Stimulated activated CD8-positive, alpha-beta memory T cell treated with anti-CD3 and anti-CD28 coated beads, Interleukin-12 subunit alpha, Interleukin-12 subunit beta, amount 100 ng/mL, for 1 hour (primary cell): ENCODE data around the gene SMG1.
A peak's percentile ranks its signal among the peaks of the same experiment; 100 is the strongest.
"Not testable (repeated sequence)": the region's sequence is repeated elsewhere in the genome, so short reads cannot be mapped to it uniquely, and the experiment has no call there.

Source experiments
- DNase-seq: peaks from one replicate; pipeline ENCODE4 v3.0.0-alpha.2; 2020; ENCODE audit warnings: low read depth

The SMG1 gene

DNA sequence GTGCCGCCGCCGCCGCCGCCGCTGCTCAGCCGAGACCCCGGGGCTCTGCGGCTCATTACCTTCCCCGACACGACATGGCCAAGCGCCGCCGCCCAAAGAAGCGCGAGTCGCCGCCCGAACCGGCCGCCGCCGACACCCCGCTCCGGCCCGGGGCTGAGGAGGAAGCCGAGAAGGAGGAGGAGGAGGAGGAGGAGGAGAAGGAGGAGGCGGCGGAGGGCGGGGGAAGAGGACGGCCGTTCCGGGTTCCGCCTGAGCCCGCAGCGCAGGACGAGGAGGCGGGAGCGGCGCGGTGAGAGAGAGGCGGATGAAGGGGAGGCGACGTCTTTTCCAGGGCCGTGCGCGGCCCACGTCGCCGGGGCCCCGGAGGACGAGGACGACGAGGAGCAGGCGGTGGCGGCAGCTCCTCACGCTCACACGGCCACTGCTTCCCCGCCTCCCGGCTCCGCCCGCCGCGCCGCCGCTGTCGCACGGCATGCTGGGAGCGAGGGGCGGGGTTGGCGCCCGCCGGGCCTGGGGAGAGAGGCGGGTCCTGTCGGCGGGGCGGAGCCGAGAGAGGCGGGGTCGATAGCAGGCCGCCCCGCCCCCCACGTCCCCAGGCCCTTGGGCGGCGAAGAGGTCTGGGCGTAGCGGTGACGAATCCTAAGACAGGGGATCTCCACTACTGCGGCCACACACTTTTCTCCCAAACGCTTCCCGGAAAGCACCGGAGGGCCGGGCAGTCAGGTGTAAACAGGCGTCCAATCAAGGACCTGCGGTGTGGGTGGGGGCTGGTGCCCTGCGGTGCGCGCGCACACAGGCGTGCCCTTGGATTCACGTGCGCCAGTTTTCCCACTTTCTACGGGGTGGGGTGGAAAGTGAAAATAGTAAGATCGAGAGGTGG lies at the start of gene SMG1:
SMG1 (minus strand) TSS at position 423 of the 880 bp plus-strand sequence; CDS start at position 56, 367 bp downstream.
- peak; percentile 81 for DNase-seq

- DNase-seq: no peak
Measured at GRCh38 chr16:18975109-18975508, 48.9 kb upstream of the SMG1 start.

GRCh38 chr16:18969855-18970240 lies 43.6 kb upstream of the SMG1 start:
- DNase-seq: no peak

DNA sequence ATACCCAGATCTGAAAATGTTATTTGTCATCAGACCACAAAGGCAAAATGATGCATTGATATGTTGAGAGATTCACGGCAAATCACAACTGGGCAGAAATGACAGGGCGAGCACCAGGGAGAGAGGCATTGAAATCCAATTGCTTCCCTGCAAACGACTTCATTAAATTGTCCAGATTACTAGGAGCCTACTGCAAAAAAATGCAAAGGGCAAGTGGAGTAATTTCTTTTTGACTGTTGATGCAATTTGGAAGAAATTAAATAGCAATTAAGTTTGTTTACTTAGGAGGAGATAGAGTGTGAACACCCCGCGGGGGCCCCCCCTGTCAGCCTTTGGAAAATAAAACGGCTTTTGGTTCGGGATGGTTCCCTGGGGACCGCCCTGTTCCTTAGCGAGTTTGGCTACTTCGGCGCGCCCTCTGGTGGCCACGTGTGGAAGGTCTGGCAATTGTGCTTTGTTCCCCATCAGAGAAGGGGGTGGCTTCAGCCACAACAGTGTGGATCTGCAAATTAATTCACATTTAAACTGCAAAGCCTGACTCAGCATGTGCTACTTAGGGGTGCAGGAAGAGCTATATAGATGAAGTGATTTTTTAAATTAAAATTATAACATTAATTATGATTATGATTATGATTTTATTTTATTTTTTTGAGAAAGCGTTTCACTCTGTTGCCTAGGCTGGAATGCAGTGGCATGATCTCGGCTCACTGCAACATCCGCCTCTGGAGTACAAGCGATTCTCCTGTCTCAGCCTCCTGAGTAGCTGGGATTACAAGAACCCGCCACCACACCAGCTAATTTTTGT lies 43.0 kb upstream of the SMG1 start:
- peak; percentile 74 for DNase-seq

DNA sequence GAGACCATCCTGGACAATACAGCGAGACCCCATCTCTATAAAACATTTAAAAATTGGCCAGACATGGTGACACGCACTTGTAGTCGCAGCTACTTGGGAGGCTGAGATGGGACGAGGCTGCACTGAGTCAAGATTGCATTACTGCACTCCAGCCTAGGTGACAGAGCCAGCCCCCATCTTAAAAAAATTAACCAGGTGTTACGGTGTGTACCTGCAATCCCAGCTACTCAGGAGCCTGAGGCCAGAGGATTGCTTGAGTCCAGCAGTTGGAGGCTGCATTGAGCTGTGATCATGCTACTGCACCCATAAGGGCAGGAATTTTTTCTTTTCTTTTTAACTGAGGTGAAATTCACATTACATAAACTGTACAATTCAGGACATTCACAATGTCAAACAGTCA lies 40.6 kb upstream of the SMG1 start:
- no peak for DNase-seq

DNA sequence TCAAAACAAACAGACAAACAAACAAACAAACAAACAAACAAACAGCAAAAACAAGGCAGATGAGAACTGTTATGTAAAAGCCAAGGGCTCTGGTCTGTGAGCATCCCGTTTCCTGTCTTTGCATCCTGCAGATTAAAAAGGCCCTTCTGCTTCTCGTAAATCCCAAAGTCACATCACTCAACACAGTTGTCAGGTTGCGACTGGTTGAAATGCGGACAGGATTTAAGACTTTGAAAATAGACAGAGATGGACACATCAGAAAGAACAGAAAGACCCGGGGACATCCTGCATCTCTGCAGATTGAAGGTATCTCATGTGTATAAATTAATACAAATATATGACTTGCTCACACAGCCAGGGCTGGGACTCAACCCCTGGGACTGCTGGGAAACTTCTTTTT lies 39.3 kb upstream of the SMG1 start:
- DNase-seq: no peak

GRCh38 chr16:18959031-18959505 lies 32.9 kb upstream of the SMG1 start:
- DNase-seq: no peak

DNA sequence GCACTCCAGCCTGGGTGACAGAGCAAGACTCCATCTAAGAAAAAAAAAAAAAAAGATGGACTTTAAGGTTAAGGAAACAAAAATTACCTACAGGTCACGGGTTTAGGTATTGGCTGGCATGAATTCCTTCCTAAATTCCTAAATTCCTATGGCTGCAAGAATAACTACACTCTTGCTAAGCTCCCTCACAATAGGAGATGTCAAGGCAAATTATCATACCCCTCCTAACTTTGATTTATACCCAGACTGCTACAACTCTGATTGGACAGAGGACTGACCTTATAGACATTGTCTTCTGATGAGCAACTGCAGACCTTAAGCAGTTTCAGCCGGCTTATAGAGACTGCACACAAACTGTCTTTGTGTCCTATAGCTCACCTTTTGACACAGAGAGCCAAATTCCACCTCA lies 32.4 kb upstream of the SMG1 start:
- DNase-seq: no peak

- DNase-seq: not testable (repeated sequence)
Measured at GRCh38 chr16:18956658-18957241, 30.5 kb upstream of the SMG1 start.

GRCh38 chr16:18955874-18956580 lies 29.8 kb upstream of the SMG1 start:
- DNase-seq: peak; percentile 4

- no peak for DNase-seq
Measured at GRCh38 chr16:18953547-18953946, 27.3 kb upstream of the SMG1 start.

- no peak for DNase-seq
Measured at GRCh38 chr16:18950469-18951185, 24.4 kb upstream of the SMG1 start.

DNA sequence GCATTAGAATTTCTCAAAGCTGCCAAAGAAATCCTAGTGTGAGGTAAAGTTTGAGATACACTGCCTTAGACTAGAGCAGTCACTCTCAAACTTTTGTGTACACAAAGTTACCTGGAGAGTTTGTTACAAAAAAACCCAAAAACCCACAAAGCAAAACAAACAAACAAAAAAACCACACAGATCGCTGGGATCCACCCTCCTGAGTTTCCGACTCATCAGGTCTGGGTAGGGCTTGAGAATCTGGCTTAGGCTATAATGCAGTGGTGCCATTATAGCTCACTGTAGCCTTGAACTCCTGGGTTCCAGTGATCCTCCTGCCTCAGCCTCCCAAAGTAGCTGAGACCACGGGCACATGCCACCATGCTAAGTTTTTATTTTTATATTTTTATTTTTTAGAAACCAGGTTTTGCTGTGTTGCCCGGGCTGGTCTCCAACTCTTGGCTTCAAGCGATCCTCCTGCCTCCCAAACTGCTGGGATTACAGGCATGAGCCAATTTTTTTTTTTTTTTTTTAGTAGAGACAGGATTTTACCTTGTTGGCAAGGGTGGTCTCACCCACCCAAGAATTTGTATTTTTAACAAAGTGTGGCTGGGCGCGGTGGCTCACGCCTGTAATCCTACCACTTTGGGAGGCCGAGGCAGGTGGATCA lies 22.3 kb upstream of the SMG1 start:
- DNase-seq: no peak

DNA sequence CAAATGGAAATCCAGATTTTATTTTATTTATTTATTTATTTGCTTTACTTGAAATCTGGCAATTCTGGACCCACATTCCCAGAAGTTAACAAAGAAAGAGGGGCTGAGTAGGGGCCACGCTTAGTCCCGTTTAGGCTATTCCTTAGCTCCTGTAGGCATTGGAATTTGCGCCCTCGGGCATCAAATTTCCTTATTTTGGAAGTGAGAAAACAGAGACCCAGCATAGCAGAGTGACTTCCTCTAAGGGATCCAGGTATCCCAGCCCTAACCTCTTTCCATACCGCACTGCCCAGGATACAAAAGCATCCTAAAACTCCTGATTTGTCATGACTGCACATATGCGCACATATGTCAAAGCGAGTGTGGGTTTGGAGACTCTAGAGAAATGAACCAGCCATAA lies 19.0 kb upstream of the SMG1 start:
- no peak for DNase-seq

- no peak for DNase-seq
Measured at GRCh38 chr16:18943414-18943813, 17.2 kb upstream of the SMG1 start.

DNA sequence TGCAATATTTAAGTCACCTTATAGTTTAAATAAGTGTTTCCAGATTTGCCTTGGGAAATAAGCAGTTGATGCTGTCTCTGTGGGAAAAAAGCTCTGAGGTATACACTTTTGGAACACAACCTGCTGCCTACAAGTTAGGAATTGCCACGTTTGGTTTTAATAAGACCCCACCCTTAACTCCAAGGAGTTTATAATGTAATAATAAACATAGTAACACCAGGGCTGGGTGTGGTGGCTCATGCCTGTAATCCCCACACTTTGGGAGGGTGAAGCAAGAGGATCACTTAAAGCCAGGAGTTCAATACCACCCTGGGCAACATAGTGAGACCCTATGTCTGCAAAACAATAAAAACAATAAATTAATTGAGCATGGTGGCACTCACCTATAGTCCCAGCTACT lies 15.9 kb upstream of the SMG1 start:
- DNase-seq: no peak

- DNase-seq: no peak
Measured at GRCh38 chr16:18941471-18941870, 15.3 kb upstream of the SMG1 start.

DNA sequence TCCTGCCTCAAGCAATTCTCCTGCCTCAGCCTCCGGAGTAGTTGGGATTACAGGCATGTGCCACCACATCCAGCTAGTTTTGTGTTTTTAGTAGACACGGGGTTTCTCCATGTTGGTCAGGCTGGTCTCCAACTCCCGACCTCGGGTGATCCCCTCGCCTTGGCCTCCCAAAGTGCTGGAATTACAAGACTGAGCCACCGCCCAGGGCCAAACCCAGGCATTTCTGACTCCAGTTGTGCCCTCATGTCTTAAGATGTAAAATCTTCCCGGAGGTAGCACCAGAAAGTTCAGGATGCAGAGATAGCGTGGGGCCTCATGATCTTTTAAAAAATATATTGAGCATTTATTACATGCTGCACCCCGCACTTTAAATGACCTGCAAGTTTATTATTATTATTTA lies 12.8 kb upstream of the SMG1 start:
- no peak for DNase-seq

- DNase-seq: no peak
Measured at GRCh38 chr16:18937390-18937789, 11.2 kb upstream of the SMG1 start.

DNA sequence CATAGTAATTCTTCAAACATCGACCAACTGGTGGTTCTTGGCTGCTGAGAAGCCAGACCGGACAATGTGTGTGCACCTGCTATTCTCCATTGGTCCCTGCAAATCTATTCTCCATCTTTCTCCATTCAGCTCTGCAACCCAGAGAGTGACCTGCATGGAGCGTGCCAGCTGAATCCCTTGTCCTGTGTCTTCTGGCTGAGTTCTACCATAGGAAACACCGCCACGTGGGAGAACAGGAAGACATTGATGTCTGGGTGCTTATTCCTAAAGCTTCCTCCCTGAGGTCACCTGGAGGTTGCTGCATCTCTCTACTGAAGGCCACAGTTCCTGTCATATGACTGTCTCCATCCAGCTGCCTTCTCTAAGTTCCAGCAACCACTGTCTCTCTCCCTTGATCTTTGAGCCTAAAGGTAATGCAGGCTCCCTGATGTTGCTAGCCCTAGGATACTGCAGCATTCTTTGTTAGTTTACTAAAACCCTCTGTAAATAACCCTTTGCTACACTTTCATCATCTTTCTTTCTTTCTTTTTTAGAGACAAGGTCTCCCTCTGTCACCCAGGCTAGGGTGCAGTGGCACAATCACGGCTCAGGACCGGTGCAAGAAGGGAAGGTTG lies 10.6 kb upstream of the SMG1 start:
- DNase-seq: no peak
